Activated gamma-delta T cell treated with anti-CD3 and anti-CD28 coated beads, Interleukin-2, amount 50 U/mL, for 16 hours (primary cell): ENCODE data around the gene FOXP1.

Source experiments
- DNase-seq: peaks from one replicate; pipeline ENCODE4 v3.0.0-alpha.2; 2020; ENCODE audit warnings: low read depth

Gene FOXP1

GRCh38 chr3:71206305-71207165 is 377.0 kb downstream of the FOXP1 start:
- DNase-seq, result no peak

GRCh38 chr3:71203727-71204488 is 379.6 kb downstream of the FOXP1 start:
- no peak for DNase-seq

GRCh38 chr3:71202848-71203533 is 380.5 kb downstream of the FOXP1 start:
- DNase-seq, result no peak

GRCh38 chr3:71201939-71202338 is 381.6 kb downstream of the FOXP1 start:
- no peak for DNase-seq

- DNase-seq, result no peak
Measured at GRCh38 chr3:71197841-71198565, 385.5 kb downstream of the FOXP1 start.

GRCh38 chr3:71195492-71195891 is 388.0 kb downstream of the FOXP1 start:
- no peak for DNase-seq

- DNase-seq, result no peak
Measured at GRCh38 chr3:71194785-71195184, 388.7 kb downstream of the FOXP1 start.

GRCh38 chr3:71191031-71191482 is 392.5 kb downstream of the FOXP1 start:
- no peak for DNase-seq

- DNase-seq, result no peak
Measured at GRCh38 chr3:71189480-71189879, 394.0 kb downstream of the FOXP1 start.

- DNase-seq, result no peak
Measured at GRCh38 chr3:71187715-71188114, 395.8 kb downstream of the FOXP1 start.

- DNase-seq, result no peak
Measured at GRCh38 chr3:71186801-71187200, 396.7 kb downstream of the FOXP1 start.

GRCh38 chr3:71185733-71186455 is 397.6 kb downstream of the FOXP1 start:
- peak; percentile 15 for DNase-seq

- no peak for DNase-seq
Measured at GRCh38 chr3:71184252-71184651, 399.3 kb downstream of the FOXP1 start.

GRCh38 chr3:71183549-71183948 is 400.0 kb downstream of the FOXP1 start:
- DNase-seq, result no peak

- DNase-seq, result no peak
Measured at GRCh38 chr3:71180524-71180923, 403.0 kb downstream of the FOXP1 start.

GRCh38 chr3:71177375-71177774 is 406.2 kb downstream of the FOXP1 start:
- no peak for DNase-seq

GRCh38 chr3:71176366-71176765 is 407.2 kb downstream of the FOXP1 start:
- no peak for DNase-seq

- DNase-seq, result no peak
Measured at GRCh38 chr3:71175691-71176365, 407.7 kb downstream of the FOXP1 start.

GRCh38 chr3:71172951-71173350 is 410.6 kb downstream of the FOXP1 start:
- no peak for DNase-seq

GRCh38 chr3:71172189-71172588 is 411.3 kb downstream of the FOXP1 start:
- DNase-seq, result no peak

- no peak for DNase-seq
Measured at GRCh38 chr3:71171247-71171646, 412.3 kb downstream of the FOXP1 start.
